Activated naive CD8-positive, alpha-beta T cell (primary cell): ENCODE results near the gene SLC2A4.
"Not testable (repeated sequence)": the region's sequence is repeated elsewhere in the genome, so short reads cannot be mapped to it uniquely, and the experiment has no call there.

Experiments
- H3K27ac Mint-ChIP-seq: one replicate; pipeline ENCODE4 v1.8.0; 2021; ENCODE audit warnings: mixed read lengths
- H3K27me3 Mint-ChIP-seq: one replicate; pipeline ENCODE4 v1.8.0; 2021; ENCODE audit warnings: mixed read lengths
- H3K36me3 Mint-ChIP-seq: one replicate; pipeline ENCODE4 v1.8.0; 2021; ENCODE audit warnings: mixed read lengths
- H3K4me1 Mint-ChIP-seq: one replicate; pipeline ENCODE4 v1.8.0; 2021; ENCODE audit warnings: low read depth, mixed read lengths
- H3K4me3 Mint-ChIP-seq: one replicate; pipeline ENCODE4 v1.8.0; 2021; ENCODE audit warnings: mild to moderate bottlenecking, mixed read lengths
- H3K9me3 Mint-ChIP-seq: one replicate; pipeline ENCODE4 v1.8.0; 2021; ENCODE audit warnings: low read depth, mixed read lengths

The SLC2A4 gene

DNA sequence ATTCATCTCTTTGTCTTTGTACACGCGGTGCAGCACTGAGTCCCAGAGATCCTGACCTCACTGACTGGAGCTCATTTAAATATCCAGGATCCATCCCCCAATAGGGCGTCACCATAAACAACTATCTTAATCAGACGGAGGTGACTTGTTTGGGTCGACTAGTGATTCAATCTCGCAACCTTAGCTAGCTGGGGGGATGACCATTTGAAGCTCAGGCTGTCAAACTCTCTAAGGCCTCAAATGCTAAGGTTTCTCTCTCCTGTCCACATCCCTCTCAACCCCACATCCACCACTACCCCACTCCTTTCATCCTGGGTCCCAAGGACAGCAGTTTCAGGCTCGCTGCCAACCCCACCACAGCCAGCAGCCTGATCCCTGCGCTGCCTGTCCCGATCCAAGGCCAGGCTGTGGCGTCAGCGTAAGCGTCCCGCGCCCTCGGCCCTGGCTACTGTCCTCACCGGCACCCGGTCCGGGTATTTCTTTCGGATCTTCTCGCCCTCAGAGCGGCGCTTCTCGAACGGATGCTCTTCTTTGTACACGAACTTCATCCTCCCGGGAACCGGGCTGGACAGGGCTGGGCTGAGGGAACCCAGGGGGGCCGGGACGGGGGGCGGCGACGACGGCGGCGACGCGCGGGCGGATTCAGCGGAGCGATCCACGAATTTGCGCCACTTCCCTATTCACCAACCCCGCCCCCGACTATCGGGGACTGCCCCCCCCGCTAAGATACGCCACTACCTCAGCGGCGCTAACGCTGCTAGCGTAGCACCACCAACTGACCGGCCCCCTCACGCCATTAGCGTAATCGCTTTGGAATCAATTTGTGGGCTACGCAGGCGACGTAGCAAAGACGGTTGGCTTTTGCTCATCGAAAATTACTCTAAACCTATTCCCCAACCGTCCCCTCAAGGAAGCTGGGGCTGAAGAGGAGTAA, 39.5 kb upstream of the SLC2A4 start, which contains the start of gene GABARAP:
GABARAP (minus strand) TSS at position 667 of the 934 bp plus-strand sequence; CDS start at position 548, 119 bp downstream.
- peak within 1 kb of the TSS; percentile 97 for H3K4me3 Mint-ChIP-seq
- H3K27ac Mint-ChIP-seq: peak within 1 kb of the TSS; percentile 99
- H3K36me3 Mint-ChIP-seq: no peaks in the 10 kb centered on the region
- no peaks in the 10 kb centered on the region for H3K9me3 Mint-ChIP-seq
- no peaks in the 10 kb centered on the region for H3K27me3 Mint-ChIP-seq
- H3K4me1 Mint-ChIP-seq: peaks cover 43% of the 10 kb centered on the region

- Mint-ChIP-seq H3K9me3 (no peaks in the 10 kb centered on the region), H3K4me1 (peaks cover 38% of the 10 kb centered on the region), H3K36me3 (no peaks in the 10 kb centered on the region), H3K27ac (peak overlapping the region; percentile 99), H3K27me3 (no peaks in the 10 kb centered on the region), H3K4me3 (peak overlapping the region; percentile 97)
These were observed 38.6 kb upstream of the SLC2A4 start for GRCh38 chr17:7242717-7243452.

DNA sequence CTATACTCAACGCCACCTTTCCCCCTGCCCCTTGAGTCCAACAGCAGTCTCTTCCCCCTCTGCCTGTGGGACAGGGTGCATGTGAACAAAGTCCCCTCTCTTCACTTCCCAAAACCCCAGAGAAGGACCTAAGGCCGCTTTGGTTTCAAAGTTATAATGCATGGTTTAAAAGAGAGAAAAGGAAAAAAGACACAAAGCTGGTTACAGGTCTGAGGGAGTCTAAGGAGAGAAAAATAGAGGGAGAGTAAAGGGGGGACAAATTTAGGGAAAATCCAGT, 38.1 kb upstream of the SLC2A4 start:
- no peaks in the 10 kb centered on the region for H3K36me3 Mint-ChIP-seq
- H3K9me3 Mint-ChIP-seq: no peaks in the 10 kb centered on the region
- H3K4me1 Mint-ChIP-seq: peaks cover 38% of the 10 kb centered on the region
- H3K27ac Mint-ChIP-seq: peak overlapping the region; percentile 59
- H3K4me3 Mint-ChIP-seq: peak overlapping the region; percentile 81
- no peaks in the 10 kb centered on the region for H3K27me3 Mint-ChIP-seq

DNA sequence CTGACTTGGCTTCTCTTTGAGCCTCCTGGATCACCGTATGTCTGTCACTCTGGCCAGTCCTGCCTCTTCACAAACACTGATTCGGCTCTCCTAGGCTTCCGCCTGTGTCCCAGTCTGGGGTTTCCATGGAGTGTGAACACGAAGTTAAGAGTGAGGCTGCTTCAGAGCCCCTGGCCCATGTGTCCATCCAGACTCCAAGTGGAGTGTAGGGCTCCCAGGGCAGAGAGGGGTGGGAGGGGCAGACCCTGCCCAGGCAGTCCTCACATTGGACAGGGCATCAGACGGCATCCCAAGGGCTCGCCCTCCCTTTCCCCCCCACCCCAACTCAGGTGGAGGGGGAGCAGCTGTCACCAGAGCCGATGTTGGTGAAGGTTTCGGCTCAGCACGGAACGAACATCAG, 37.7 kb upstream of the SLC2A4 start:
- H3K27me3 Mint-ChIP-seq, H3K36me3 Mint-ChIP-seq, H3K9me3 Mint-ChIP-seq, H3K27ac Mint-ChIP-seq, H3K4me3 Mint-ChIP-seq: not testable (repeated sequence)
- peaks cover 42% of the 10 kb centered on the region for H3K4me1 Mint-ChIP-seq

- Mint-ChIP-seq H3K27ac (peak overlapping the region; percentile 66), H3K4me3 (no peak overlapping the region), H3K27me3 (no peaks in the 10 kb centered on the region), H3K9me3 (no peaks in the 10 kb centered on the region), H3K36me3 (no peaks in the 10 kb centered on the region), H3K4me1 (peaks cover 35% of the 10 kb centered on the region)
These were observed 34.7 kb upstream of the SLC2A4 start for GRCh38 chr17:7246779-7247178.

DNA sequence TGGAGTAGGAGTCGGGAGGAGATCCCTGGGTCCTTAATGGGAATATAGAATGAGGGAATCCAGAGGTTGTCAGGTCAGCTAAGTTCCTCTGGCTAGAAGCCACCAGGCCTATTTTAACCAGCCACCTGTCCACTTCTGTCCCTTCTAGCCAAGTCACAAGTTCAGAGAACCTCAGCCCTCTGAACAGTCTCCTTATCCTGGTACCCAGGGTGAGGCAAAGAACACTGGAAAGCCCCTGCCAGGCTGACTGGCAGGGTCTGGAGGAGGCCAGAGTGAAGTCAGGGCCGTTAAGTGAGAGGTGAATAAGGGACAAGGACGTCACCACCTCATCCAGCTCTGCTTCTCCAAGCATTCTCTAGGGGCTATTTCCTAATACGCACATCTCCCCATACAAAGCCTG, 32.7 kb upstream of the SLC2A4 start:
- no peaks in the 10 kb centered on the region for H3K9me3 Mint-ChIP-seq
- H3K27ac Mint-ChIP-seq: no peak overlapping the region
- no peaks in the 10 kb centered on the region for H3K27me3 Mint-ChIP-seq
- peak overlapping the region; percentile 93 for H3K4me3 Mint-ChIP-seq
- peaks cover 7% of the 10 kb centered on the region for H3K36me3 Mint-ChIP-seq
- H3K4me1 Mint-ChIP-seq: peaks cover 36% of the 10 kb centered on the region

DNA sequence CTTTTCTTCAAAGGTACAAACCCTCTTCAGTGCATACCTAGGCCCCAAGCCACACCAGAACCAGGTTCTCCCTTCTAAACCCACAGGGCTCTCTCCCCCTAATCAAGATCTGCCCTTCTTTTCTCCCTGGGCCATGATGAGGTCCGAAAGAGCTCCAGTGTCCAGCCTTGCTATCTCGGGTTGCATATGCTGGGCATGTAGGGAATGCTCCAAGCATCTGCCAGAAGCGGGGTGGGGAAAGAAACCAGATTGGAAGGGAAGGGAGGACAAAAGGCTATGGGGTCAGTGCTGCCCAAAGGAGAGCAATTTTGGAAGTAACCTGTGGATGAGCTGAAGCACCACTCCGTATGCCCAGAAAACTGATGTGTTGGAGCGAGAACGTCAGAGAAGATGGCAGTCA, 32.3 kb upstream of the SLC2A4 start:
- Mint-ChIP-seq H3K27me3 (no peaks in the 10 kb centered on the region), H3K27ac (peak overlapping the region; percentile 73), H3K36me3 (peaks cover 7% of the 10 kb centered on the region), H3K9me3 (no peaks in the 10 kb centered on the region), H3K4me1 (peaks cover 39% of the 10 kb centered on the region), H3K4me3 (peak overlapping the region; percentile 93)

DNA sequence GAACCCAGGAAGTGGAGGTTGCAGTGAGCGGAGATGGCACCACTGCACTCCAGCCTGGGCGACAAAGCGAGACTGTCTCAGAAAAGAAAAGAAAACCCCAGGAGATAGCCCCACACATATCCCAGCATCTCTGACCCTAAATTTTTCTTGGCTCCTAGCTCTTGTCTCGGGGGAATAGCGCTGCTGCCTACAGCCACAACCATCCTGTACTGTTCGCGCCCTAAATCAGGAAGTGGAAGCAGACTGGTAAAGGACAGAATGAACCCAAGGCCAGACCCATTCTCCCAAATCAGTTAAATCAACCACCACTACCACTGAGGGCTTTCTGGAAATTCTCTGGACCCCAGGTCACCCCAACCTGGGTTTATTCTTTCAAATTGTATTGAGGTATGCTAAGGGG, 31.7 kb upstream of the SLC2A4 start:
- Mint-ChIP-seq H3K4me1 (peaks cover 40% of the 10 kb centered on the region), H3K36me3 (peaks cover 7% of the 10 kb centered on the region), H3K9me3 (no peaks in the 10 kb centered on the region), H3K4me3 (peak overlapping the region; percentile 93), H3K27me3 (no peaks in the 10 kb centered on the region), H3K27ac (peak overlapping the region; percentile 41)

DNA sequence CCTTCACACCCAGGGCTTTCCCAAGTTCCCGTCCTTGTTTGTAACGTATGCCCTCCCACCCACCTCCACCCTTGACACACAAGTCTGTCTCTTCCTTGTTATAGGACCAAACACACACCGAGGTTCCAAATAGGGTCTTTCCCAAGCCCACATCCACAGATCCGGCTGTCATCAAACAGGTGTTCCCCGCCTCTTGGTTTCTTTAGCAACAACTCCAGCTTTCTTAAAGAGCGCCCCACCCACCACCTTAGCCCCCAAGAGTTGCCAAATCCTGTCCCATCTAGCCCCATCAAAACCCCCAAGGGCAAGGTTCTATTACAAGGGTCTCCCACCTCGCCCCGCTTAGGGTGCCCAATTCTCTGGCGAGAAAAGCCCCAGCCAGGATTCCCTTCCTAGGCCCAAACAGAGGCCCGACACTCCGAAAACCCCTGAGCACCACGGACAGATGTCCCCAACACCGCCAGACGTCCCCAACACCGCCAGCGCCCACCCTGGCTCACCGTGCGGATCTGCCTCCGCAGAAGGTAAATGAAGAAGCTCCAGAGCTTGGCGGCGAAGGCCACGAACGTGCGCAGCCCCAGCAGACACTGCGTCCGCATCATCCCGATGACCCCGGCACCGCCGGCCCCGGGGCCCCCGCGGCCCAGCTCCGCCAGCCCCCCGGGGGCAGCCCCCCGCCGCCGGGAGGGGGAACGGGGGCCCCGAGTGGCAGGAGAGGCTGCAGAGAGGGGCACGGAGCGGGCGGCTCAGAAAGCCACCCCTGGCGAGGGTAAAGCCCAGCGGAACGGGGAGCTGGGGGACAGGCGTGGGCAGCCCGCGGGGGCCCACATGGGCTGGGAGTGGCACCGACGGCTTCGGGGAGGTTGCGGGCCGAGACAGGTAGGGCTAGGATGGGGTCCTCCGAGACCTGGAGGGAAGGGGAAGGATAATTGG, 30.6 kb upstream of the SLC2A4 start:
- Mint-ChIP-seq H3K4me3 (peak overlapping the region; percentile 99), H3K36me3 (peaks cover 7% of the 10 kb centered on the region), H3K9me3 (no peaks in the 10 kb centered on the region), H3K4me1 (peaks cover 40% of the 10 kb centered on the region), H3K27ac (peak overlapping the region; percentile 94), H3K27me3 (no peaks in the 10 kb centered on the region)

GRCh38 chr17:7251661-7252175, 29.8 kb upstream of the SLC2A4 start, which contains the start of gene CTDNEP1:
Gene CTDNEP1 (minus strand): TSS chr17:7251734. CDS start chr17:7251296, 438 bp downstream.
- Mint-ChIP-seq H3K9me3 (no peaks in the 10 kb centered on the region), H3K27me3 (no peaks in the 10 kb centered on the region), H3K4me1 (peaks cover 36% of the 10 kb centered on the region), H3K4me3 (peak within 1 kb of the TSS; percentile 99), H3K27ac (peak within 1 kb of the TSS; percentile 99), H3K36me3 (peaks cover 7% of the 10 kb centered on the region)

GRCh38 chr17:7252176-7253043, 29.1 kb upstream of the SLC2A4 start, which contains the start of gene ELP5:
Gene ELP5 (plus strand): TSS chr17:7252215. CDS start chr17:7252551, 336 bp downstream.
- Mint-ChIP-seq H3K9me3 (no peaks in the 10 kb centered on the region), H3K4me3 (peak within 1 kb of the TSS; percentile 99), H3K4me1 (peaks cover 36% of the 10 kb centered on the region), H3K27ac (peak within 1 kb of the TSS; percentile 99), H3K36me3 (peaks cover 9% of the 10 kb centered on the region), H3K27me3 (no peaks in the 10 kb centered on the region)

DNA sequence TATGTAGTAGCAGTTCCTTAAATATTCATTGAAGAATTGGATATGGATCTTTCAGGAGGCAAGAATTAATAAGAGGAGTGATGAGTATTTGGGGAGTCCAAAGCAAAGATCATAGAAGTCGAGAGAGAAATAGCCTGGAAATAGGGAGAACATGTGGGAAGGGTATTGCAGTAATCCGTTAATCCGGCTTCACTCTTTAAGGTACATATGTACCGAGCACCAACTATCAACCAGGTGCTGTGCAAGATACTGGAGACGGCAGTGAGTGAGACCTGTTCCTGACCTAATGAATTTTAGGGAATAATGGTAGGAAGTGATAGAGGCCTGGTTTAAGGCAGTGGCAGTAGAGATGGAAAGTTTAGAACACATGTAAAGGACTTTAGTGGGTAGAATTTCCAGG, 28.4 kb upstream of the SLC2A4 start:
- Mint-ChIP-seq H3K4me3 (peak overlapping the region; percentile 99), H3K4me1 (peaks cover 36% of the 10 kb centered on the region), H3K36me3 (peaks cover 9% of the 10 kb centered on the region), H3K9me3 (no peaks in the 10 kb centered on the region), H3K27me3 (no peaks in the 10 kb centered on the region), H3K27ac (peak overlapping the region; percentile 99)

DNA sequence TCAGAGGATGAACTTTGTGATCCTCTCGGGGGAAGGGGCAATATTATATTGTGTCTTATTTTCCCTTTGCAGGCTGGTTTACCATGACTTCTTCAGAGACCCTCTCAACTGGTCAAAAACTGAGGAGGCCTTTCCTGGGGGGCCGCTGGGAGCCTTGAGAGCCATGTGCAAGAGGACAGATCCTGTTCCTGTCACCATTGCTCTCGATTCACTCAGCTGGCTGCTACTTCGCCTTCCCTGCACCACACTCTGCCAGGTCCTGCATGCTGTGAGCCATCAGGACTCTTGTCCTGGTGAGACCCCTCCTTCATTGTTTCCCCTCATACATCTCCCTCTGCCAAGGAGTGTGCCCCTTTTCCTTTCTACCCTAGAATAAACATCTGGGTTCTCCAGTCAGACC, 27.0 kb upstream of the SLC2A4 start:
- Mint-ChIP-seq H3K36me3 (peaks cover 9% of the 10 kb centered on the region), H3K4me3 (peak overlapping the region; percentile 54), H3K9me3 (no peaks in the 10 kb centered on the region), H3K27ac (peak overlapping the region; percentile 37), H3K27me3 (no peaks in the 10 kb centered on the region), H3K4me1 (peaks cover 29% of the 10 kb centered on the region)
